ENCODE measurements around the gene SQOR. TPM values are rescaled to one million over a fixed set of nuclear protein-coding genes. Genes with fewer than 3 reads are reported as not detected.

The SQOR gene
- polyA plus RNA-seq, 2 of the 4 experiments (the other 2 are of a cell fraction): 33.8 to 71.7 TPM

GRCh38 chr15:45653702-45654424 is 19.0 kb downstream of the SQOR start (continued):
- TF ChIP-seq HMGXB4 (CRISPR knock-in tag; IDR thresholded peaks at IDR 0.05; ENCODE audit: borderline replicate concordance) (no peak), TP53 (CRISPR knock-in tag; IDR thresholded peaks at IDR 0.05) (no peak), EP300 (IDR thresholded peaks at IDR 0.05) (no peak)

- no peak for FAIRE-seq
- Histone ChIP-seq H3K4me3 (no peak overlapping the region), H3K27ac (no peak overlapping the region), H3K4me2 (no peak overlapping the region), H3K9me3 (no peaks in the 10 kb centered on the region), H3K4me1 (no peaks in the 10 kb centered on the region)
- POLR2A ChIA-PET: no interaction called here
- CTCF ChIA-PET: no interaction called here
- no peak for ATAC-seq
- TF ChIP-seq HMGXB4 (CRISPR knock-in tag; IDR thresholded peaks at IDR 0.05; ENCODE audit: borderline replicate concordance) (no peak), POLR2AphosphoS2 (conservative IDR thresholded peaks at IDR 0.05; ENCODE audit: low read length) (no peak), HOXB5 (CRISPR knock-in tag; IDR thresholded peaks at IDR 0.05) (no peak), ZC3H11A (IDR thresholded peaks at IDR 0.05) (no peak), CTCF (IDR thresholded peaks at IDR 0.05) (no peak), HEYL (CRISPR knock-in tag; IDR thresholded peaks at IDR 0.05) (no peak), KDM5A (IDR thresholded peaks at IDR 0.05) (no peak), NPAS2 (CRISPR knock-in tag; IDR thresholded peaks at IDR 0.05; ENCODE audit: borderline replicate concordance) (no peak), SMC3 (IDR thresholded peaks at IDR 0.05) (no peak), FOSL2 (IDR thresholded peaks at IDR 0.05) (no peak), FOSL2 (CRISPR knock-in tag; IDR thresholded peaks at IDR 0.05) (no peak), TP53 (CRISPR knock-in tag; IDR thresholded peaks at IDR 0.05) (no peak), CEBPB (IDR thresholded peaks at IDR 0.05) (no peak), EHF (CRISPR knock-in tag; IDR thresholded peaks at IDR 0.05) (no peak), REST (IDR thresholded peaks at IDR 0.05) (no peak), TFCP2L1 (CRISPR knock-in tag; IDR thresholded peaks at IDR 0.05) (no peak), HOXB13 (CRISPR knock-in tag; IDR thresholded peaks at IDR 0.05; ENCODE audit: low read depth) (no peak)
- no peak for DNase-seq (ENCODE audit: low read depth in 1 of 2, low spot score in 1 of 2)
- 60% methylated on average over 6 of the region's 6 CpGs for WGBS (ENCODE audit: missing lambda C conversion rate)
Observed at GRCh38 chr15:45654749-45655148, 19.9 kb downstream of the SQOR start.
